Activated effector memory CD4-positive, alpha-beta T cell treated with Interleukin-2 at 50 U/mL for 16 hours (primary cell): Measurements from ENCODE around the gene KCTD16.

ENCODE experiments used
- DNase-seq: peaks from one replicate; pipeline ENCODE4 v3.0.0-alpha.2; 2020

The KCTD16 gene

GRCh38 chr5:144167998-144168397 is 2.7 kb upstream of the KCTD16 start:
- no peak for DNase-seq

DNA sequence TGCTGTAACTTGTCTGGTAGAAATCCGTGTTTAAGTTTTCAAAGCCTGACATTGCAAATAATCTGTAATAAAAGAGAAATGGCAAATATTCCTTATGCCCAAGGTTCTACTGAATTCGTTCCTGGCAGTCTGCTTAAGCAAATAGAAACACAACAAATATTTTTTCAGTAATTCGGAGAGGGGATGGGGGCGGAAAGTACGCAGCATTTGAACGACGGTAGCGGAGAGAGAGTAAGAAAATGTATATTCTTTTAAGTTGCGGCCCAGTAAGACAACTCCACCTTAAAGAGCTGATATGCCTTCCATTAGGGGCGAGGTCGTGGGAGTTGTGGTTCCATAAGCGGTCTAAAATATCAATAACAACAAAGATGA is 783 bp upstream of the KCTD16 start:
- DNase-seq: no peak

DNA sequence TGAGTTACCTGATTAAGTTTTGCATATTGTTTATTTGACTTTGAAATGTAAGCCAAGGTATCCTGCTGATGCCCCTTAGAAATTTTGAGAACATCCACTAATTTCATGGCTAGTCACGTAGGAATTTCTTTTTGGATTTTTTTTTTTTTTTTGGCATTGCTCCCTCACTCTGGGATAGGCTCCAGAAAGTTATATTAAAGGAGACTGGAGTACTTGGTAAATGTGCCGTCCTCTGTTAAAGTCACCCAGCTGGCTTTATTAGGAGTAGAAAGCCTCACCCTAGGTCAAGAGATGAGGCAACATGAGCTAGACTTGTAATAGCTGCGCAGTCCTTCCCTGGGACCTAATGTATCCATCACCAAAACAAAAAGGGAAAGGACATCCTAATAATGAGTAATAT is 3.1 kb downstream of the KCTD16 start:
- no peak for DNase-seq

- DNase-seq: no peak
Observed at GRCh38 chr5:144177548-144177947, 6.9 kb downstream of the KCTD16 start.

DNA sequence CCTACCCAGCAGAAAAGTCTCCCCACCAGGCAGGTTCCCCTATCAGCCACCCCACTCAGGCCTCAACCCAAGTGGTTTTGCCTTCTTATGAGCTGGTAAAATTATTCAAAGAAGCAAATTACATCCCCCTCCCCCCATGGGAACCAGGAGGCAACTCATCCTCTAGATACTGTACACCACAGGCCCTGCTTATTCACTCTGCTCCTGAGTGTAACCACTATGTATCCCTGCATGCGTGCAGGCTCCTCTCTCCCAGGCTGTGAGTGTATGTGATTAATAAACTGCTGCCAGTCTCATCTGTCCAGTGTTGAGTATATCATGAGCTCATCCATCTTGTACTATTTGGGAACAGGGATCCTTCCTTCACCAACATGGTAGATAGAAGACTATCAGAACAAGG is 8.6 kb downstream of the KCTD16 start:
- DNase-seq: no peak

DNA sequence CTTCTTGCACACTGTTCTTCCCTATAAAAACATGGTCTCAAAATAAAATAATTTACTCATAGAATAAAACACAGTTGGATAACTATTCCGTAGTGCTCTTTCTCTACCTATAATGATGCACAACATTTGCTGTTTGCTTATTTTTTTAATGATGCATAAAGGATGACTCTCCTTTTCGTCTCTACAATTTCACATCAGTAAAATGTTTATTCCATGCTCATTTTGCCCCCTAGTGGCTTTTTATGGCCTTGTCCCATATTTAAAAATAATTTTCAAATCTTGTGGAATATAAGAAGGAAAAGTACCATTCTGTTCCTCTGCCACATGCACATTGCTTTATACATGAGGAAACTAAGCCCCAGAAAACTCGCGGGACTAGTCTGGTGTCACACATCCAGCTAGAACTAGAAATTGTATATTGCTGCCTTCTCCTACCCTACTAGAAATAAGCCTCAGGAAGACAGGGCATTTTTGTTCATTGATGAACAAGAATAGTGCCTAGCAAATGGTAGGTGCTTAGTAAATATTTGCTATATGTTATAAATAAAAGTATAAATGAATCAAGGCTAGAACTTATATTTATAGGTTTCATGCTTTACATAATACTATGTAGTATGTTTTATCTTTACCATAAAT is 12.7 kb downstream of the KCTD16 start:
- no peak for DNase-seq

DNA sequence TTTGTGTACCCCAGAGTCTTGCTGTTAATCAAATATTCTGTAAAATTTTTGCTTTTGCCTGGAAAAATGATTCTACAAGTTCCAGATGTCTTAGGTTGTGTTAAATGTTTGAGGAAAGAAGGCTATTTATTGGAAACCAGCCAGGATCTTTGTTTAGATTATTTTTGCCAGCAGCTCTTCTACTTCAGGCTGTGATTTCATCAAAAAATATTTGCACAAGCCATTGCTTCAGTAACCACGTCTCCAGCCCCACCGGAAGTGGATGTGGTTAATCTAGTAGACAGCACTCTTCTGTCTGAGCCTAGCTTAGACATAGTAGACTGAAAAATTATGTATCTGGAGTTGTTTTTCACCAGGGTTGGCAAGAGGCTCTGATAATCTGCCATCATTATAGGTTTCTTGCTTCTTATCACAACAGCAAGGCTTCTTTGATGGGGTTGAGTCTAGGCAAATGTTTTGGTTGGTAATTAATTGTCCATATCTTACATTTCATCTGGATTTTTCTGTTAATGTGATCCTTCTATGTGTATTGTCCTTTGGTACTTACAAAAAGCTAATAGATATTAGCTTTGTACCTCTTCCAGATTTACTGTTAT is 17.1 kb downstream of the KCTD16 start:
- DNase-seq: peak; percentile 68

DNA sequence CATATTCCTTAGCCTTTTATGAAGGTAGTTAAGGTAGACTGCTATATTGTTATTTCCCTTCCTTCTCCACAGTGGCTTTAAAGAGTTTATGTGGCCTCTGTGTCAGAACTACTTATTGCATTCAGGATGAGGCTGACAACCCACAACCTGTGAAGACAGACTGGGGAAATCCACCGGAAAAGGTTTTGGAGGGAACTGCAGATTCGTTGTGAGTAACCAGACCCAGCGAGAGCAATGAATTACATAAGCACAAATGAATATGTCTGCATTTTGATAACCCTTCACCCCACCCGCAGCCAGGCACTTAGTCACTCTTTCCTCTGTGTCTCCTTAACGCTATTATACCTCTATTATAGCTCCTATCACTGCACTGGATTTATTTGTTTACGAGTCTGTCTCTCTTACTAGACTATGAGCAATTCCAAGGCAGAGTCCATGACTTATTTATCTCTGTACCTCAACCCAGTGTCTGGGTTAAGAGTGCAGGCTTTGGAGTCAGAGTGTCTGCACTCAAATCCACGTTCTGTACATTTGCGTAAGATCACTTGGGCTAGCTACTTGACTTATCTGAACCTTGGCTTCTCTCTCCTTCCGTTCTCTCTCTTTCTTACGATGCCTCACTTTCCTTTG is 19.2 kb downstream of the KCTD16 start:
- DNase-seq: peak; percentile 68

- DNase-seq: no peak
Observed at GRCh38 chr5:144191531-144191930, 20.9 kb downstream of the KCTD16 start.

- no peak for DNase-seq
Observed at GRCh38 chr5:144191998-144192397, 21.3 kb downstream of the KCTD16 start.

DNA sequence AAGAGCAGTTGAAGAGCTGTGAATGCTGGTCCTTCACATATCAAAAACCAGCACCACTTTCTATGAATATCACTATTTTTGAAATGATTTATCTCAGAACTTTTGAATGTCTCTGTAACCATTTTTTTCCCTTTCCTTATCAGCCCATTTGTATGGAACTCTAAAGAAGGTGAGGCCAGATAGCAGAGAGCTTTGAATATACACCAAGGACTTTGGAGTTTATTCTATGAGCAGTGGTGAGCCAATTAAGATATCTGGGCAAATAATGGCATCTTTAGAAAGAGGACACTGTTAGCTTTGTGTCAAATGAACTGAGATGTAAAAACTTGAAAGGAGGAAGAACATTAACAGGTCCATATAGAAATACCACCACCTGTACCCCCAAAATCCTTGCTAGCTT is 22.0 kb downstream of the KCTD16 start:
- DNase-seq: no peak

GRCh38 chr5:144194144-144194543 is 23.5 kb downstream of the KCTD16 start:
- DNase-seq: no peak

GRCh38 chr5:144195448-144195847 is 24.8 kb downstream of the KCTD16 start:
- no peak for DNase-seq

DNA sequence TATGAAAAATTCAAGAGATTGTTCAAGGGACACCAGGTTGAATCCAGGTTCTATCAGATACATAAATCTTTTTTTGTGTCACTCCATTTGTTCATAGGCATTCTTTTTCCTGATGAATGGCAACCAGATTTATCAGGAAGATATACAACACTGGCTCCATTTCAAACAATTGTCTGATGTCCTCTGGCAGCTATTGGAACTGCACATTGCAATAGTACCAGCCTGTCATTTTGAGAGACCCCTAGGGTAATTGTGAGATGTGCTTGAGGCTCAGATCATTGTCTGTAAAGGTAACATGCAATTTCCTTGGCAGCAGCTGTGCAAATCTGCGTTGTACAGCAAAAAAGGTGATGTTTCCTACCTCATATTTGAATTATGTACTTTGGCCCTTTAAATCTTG is 25.9 kb downstream of the KCTD16 start:
- DNase-seq: no peak

- no peak for DNase-seq
Observed at GRCh38 chr5:144198386-144198785, 27.7 kb downstream of the KCTD16 start.

- no peak for DNase-seq
Observed at GRCh38 chr5:144201588-144201987, 30.9 kb downstream of the KCTD16 start.

DNA sequence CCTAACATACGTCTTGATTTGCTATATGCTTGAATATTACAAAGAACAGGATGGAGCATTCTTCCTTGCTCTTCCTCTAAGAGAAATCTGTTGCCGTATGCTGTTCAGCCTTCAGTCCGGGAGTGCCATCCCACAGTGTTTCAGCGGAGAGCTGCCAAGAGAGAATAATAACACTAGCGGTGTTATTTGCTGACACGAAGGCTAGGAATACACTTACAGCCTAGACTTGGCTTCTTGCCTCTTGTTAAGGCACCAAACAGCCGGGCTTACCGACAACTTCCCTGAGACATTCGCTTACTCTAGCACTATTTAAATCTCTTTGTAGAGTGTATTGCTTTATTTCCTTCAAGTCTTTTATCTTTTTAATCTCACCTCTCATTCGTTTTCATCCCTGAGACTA is 31.4 kb downstream of the KCTD16 start:
- DNase-seq: no peak

GRCh38 chr5:144202726-144203125 is 32.1 kb downstream of the KCTD16 start:
- DNase-seq: no peak

- DNase-seq: no peak
Observed at GRCh38 chr5:144203750-144204596, 33.3 kb downstream of the KCTD16 start.

GRCh38 chr5:144205141-144205551 is 34.5 kb downstream of the KCTD16 start:
- DNase-seq: no peak

DNA sequence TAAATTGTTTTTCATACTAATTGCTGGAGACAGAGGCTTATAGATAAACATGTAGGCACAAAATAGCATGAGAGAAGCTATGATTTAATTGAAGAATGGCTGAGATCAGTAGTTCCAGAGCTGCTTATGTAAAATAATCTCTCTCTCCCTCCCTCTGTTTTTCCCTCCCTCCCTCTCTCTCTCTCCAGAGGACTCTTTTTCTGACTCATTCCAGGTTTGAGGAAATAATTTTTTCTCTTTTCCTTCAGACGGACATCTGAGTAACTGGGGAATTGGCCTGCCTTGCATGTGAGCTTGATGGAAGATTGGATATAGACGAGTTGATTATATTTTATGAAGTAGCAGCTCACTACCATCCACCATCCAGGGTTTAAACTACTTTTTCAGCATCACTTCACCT is 35.5 kb downstream of the KCTD16 start:
- DNase-seq: no peak

DNA sequence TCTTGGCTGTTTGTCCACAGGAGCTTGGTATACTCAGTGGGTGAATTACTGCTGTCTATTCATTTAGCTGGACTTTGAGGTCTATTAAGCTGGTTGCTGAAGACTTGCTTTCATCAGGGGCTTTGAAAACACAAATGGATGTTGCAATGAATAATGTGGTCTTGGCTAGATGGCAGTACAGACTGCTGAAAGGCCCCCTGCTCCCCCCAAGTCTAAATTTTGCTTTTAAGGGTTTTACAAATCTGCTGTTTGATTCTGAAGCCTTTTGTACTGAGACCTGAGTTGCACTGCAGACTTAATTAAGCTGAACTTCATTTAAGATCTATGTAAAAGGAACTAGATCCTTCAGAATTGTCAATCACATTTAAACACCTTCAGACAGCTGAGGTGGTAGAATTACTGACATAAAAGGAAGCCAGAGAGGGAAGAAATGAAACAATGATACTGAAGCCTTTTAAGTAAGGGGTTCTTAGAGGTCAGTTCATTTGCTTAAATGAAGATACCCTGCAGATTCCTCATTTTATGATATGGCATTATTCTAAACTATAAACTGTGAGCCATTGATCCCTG is 37.3 kb downstream of the KCTD16 start:
- no peak for DNase-seq

DNA sequence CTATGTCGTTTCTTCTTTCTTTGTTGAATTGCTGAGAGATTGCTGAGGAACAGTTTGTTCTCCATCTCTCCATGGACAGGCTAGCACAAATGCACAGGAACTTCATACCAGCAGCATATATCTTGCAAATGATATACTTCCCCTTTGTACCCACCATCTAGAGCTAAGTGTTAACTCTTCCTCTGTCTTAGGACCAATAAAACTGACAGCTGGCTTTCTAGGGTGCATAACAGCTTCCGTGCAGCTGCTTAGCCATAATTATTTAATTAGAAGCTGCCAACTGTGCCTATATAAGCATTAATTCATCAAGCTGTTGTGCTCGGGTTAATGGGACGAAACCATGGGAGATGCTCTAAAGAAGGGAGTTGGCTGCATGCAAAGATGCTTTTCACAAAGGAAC is 38.7 kb downstream of the KCTD16 start:
- DNase-seq: no peak
